ENCODE measurements around the gene ROR1. TPM values are rescaled to one million over a fixed set of nuclear protein-coding genes. Genes with fewer than 3 reads are reported as not detected.

ROR1 gene
- total RNA-seq, 2 donors from 2014 or later, result 12.9 to 40.8 TPM

DNA sequence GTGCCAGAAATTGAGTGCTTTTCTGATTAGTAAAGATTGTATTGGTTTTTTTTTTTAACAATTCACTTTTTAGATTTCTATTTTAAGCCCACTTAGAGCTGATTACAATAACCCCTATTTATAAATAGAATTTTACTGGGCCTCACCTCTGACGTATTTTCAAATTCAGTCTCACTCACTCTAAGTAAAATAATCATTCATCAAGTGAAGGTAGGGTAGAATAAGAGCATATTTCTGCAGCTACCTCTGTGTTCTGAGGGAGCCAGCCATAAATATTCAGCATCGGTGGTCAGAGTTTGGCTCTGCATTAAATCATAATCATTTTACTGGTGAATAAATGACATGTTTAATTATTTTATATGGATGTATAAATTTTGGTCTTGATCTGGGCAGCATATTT is 333.8 kb downstream of the ROR1 start:
- TF ChIP-seq, protein P1, sequence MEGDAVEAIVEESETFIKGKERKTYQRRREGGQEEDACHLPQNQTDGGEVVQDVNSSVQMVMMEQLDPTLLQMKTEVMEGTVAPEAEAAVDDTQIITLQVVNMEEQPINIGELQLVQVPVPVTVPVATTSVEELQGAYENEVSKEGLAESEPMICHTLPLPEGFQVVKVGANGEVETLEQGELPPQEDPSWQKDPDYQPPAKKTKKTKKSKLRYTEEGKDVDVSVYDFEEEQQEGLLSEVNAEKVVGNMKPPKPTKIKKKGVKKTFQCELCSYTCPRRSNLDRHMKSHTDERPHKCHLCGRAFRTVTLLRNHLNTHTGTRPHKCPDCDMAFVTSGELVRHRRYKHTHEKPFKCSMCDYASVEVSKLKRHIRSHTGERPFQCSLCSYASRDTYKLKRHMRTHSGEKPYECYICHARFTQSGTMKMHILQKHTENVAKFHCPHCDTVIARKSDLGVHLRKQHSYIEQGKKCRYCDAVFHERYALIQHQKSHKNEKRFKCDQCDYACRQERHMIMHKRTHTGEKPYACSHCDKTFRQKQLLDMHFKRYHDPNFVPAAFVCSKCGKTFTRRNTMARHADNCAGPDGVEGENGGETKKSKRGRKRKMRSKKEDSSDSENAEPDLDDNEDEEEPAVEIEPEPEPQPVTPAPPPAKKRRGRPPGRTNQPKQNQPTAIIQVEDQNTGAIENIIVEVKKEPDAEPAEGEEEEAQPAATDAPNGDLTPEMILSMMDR (IDR thresholded peaks at IDR 0.05), result no peak

DNA sequence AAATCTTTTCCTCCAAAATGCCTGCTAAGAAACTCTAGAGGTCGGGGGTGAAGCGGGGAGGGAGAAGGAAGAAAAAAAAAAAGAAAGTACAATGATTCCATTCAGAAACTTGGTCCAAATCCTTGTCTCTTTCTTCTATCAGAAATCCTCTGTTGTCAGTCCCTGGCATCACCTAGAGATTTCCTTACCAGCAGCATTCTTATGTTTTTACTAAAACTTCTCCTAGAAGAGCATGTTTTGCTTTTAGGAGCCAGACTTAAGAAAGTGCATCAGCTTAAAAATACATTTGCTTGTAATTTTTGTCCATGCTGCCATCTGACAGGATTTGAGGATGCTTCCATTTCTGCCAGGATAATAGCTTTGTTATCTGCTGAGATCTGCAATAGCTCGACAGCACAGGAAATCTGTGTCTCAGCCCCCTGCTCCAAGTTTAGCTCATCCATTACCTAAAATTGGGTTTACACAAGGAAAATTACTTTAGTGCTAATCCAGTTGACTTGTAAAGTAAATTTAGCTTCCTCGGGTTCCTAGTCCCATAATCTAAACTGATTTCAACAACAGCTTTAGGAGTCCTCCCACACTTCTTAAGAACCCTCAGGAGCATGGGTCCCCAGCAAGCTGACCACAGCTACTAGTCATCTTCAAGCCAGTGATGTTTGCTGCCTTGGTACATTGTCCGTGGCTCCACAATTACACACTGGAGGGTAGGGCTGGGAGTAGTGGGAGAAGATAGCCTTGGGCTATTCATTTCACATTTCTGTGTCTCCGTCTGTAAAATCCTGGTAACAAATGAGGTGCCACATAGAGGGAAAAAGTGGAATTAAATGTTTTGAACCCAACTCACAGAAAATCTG is 337.3 kb downstream of the ROR1 start:
- no peak for DNase-seq (ENCODE audit: low spot score)
- Histone ChIP-seq H3K9me3 (no peaks in the 10 kb centered on the region), H3K27me3 (no peaks in the 10 kb centered on the region), H3K4me3 (no peak overlapping the region), H3K36me3 (no peaks in the 10 kb centered on the region), H3K4me1 (peaks cover 0 to 9% of the 10 kb centered on the region in 2 donors), H3K27ac (no peak overlapping the region)
- TF ChIP-seq, protein P1 (IDR thresholded peaks at IDR 0.05), result no peak

More for the DNA sequence above, 333.8 kb downstream of the ROR1 start:
- Histone ChIP-seq H3K4me1 (no peaks in the 10 kb centered on the region), H3K27ac (no peak overlapping the region), H3K4me3 (no peak overlapping the region), H3K36me3 (no peaks in the 10 kb centered on the region), H3K27me3 (no peaks in the 10 kb centered on the region), H3K9me3 (no peaks in the 10 kb centered on the region)
- no peak for DNase-seq (ENCODE audit: low spot score)

DNA sequence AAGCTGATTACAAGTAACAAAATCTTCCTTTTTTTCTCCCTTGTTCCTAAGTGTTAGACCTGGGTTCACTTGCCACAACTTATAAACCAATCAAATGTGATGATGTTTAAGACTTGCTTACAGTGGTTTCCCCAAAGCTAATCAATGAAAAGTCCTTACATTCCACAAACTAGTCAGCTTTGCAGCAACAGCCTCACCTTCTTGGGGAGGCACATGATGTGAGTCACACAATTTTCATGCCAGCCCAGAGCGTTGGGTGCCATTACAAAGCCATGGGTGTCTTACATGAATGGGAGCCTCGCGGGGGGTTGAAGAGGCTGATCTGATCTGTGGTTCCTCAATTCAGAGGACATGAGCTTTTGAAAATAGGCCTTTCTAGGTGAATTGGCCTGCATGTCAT is 338.0 kb downstream of the ROR1 start:
- Histone ChIP-seq H3K4me1 (peaks cover 0 to 9% of the 10 kb centered on the region in 2 donors), H3K27me3 (no peaks in the 10 kb centered on the region), H3K36me3 (no peaks in the 10 kb centered on the region), H3K4me3 (no peak overlapping the region), H3K27ac (no peak overlapping the region), H3K9me3 (no peaks in the 10 kb centered on the region)
- TF ChIP-seq, protein P1 (IDR thresholded peaks at IDR 0.05), result no peak
- no peak for DNase-seq (ENCODE audit: low spot score)

DNA sequence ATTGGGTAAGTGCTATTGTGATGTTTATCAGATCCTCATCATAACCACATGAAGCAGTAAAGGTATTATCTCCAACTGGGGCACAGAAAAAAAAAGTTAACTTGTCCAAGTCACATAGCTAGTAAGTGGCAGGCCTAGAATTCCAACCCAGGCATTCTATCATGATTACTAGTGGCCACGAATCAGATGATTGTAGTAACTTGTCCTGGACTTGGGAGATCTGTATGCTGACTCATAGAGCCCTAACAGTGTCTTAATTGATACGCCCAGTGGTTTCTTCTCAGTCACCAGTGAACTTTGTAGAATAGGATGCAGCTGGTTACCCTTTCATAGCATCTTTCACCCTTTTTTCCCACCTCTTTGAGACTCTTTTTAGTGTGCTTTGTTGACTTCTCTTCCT is 338.5 kb downstream of the ROR1 start:
- H3K36me3 ChIP-seq, result no peaks in the 10 kb centered on the region
- TF ChIP-seq, protein P1 (IDR thresholded peaks at IDR 0.05), result no peak
- H3K27me3 ChIP-seq, result no peaks in the 10 kb centered on the region
- no peaks in the 10 kb centered on the region for H3K9me3 ChIP-seq
- no peak overlapping the region for H3K4me3 ChIP-seq
- no peak for DNase-seq (ENCODE audit: low spot score)
- peaks cover 0 to 9% of the 10 kb centered on the region in 2 donors for H3K4me1 ChIP-seq
- no peak overlapping the region for H3K27ac ChIP-seq

DNA sequence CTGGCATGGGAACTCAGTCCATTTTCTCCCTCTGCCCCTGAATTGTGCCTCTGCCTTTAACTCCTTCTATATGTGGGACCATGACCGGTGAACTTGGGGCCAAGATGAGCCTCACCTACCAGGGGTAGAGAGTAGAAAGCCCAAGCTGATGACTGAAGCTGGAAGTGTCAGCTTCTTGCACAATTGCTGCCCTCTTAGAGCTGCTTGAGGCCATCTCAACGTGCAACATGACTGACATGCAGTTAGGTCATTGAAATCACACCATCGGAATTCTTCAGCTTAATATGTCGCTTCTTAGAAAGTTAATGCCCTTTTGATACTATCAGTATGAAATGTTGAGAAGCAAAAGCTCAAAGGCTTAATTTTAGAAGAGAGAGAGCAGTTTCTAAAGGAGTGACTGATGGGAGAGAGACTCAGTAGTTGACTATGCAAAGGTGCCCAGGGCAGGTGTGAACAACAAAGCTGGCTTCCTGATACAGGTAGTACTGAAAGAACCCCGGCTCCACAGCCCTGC is 340.3 kb downstream of the ROR1 start:
- Histone ChIP-seq H3K9me3 (no peaks in the 10 kb centered on the region), H3K4me3 (no peak overlapping the region), H3K27ac (no peak overlapping the region), H3K27me3 (no peaks in the 10 kb centered on the region), H3K36me3 (no peaks in the 10 kb centered on the region), H3K4me1 (peaks cover 0 to 9% of the 10 kb centered on the region in 2 donors)
- no peak for DNase-seq (ENCODE audit: low spot score)
- TF ChIP-seq, protein P1 (IDR thresholded peaks at IDR 0.05), result no peak

All from right atrium auricular region (tissue), 2 donors.